GM12891 (cell line): ENCODE measurements around the gene CD69.
"Not testable (repeated sequence)": the region's sequence is repeated elsewhere in the genome, so short reads cannot be mapped to it uniquely, and the experiment has no call there.

ENCODE experiments used
- DNase-seq: peaks from one replicate; pipeline ENCODE4 v3.0.0; 2011; ENCODE audit warnings: low spot score; ENCODE audit not compliant: insufficient read length
- FAIRE-seq: peaks from 2 replicates; lab custom pipeline; 2011; peaks lifted over from hg19 to GRCh38; lab: Jason Lieb, UNC
- PAX5 ChIP-seq: IDR thresholded peaks from 2 replicates; pipeline ENCODE4 v1.6.1; 2011; ENCODE audit warnings: low read length, moderate library complexity, mild to moderate bottlenecking; ENCODE audit not compliant: insufficient read depth, severe bottlenecking
- POLR2A ChIP-seq: IDR thresholded peaks from 2 replicates; pipeline ENCODE4 v1.6.1; 2011; ENCODE audit warnings: low read depth, low read length, control low read depth
- POLR2AphosphoS5 ChIP-seq: IDR thresholded peaks from 2 replicates; pipeline ENCODE4 v1.6.1; 2011; ENCODE audit warnings: low read depth, low read length, control low read depth
- POU2F2 ChIP-seq: IDR thresholded peaks from 2 replicates; pipeline ENCODE4 v1.6.1; 2011; ENCODE audit warnings: low read depth, mild to moderate bottlenecking, control low read depth, low read length, moderate library complexity
- SPI1 ChIP-seq: IDR thresholded peaks from 2 replicates; pipeline ENCODE4 v1.6.1; 2011; ENCODE audit warnings: low read depth, low read length, control low read depth
- TAF1 ChIP-seq: IDR thresholded peaks from 2 replicates; pipeline ENCODE4 v1.6.1; 2011; ENCODE audit warnings: low read depth, low read length, control low read depth

Gene CD69

GRCh38 chr12:9751204-9752144 is 9.2 kb downstream of the CD69 start:
- peak; percentile 66 for FAIRE-seq
- DNase-seq, result no peak
- TF ChIP-seq TAF1, result no peak
- TF ChIP-seq PAX5, result no peak
- TF ChIP-seq SPI1, result no peak
- TF ChIP-seq POLR2AphosphoS5, result peak; percentile 76
- TF ChIP-seq POU2F2, result peak; percentile 73; the same call in 1 of the 2 replicates
- TF ChIP-seq POLR2A, result peak; percentile 66

DNA sequence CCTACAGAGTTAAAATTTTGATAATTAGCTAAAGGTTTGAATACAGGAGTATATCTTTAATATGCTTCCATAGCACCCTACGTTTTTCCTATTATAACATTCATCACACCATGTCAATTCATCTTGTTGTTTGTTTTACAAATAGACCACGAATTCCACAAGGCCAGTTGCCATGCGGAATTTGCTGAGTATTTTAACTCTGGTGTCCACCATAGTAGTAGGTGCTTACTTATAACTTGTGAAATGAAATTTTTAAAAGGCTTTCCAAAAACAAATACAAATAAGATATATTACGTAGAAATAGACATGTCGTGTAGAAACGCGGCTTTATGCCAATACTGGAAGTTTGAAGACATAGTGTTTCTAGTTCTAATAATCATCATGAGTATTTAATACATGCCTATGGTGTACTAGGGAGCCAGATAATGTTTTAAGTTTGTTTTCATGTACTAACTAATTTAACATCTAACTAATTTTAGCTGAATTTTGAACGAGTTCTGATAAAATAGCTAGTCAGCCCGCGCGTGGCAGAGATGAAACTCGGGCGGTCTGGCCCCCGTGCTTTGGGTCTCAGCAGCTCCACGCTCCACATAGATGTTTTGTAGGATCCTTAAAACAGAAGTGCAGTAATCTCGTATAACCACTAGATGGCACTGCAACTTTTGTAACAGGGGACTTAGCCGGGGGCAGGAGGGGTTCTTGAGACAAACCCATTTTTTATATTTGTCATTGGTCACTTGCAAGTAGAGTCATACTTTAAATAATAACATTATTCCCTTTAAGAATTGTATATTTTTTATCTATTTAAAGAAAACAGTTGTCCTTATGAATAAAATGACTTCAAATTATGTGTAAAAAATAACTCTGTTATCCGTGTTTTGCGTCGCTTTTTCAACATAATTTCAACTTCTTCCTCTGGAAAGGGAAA is 10.2 kb downstream of the CD69 start:
- DNase-seq (no peak), FAIRE-seq (peak; percentile 76)
- no peak for TF ChIP-seq TAF1
- TF ChIP-seq POLR2A, result no peak
- peak; percentile 49 for TF ChIP-seq SPI1
- no peak for TF ChIP-seq POU2F2
- TF ChIP-seq POLR2AphosphoS5, result no peak

DNA sequence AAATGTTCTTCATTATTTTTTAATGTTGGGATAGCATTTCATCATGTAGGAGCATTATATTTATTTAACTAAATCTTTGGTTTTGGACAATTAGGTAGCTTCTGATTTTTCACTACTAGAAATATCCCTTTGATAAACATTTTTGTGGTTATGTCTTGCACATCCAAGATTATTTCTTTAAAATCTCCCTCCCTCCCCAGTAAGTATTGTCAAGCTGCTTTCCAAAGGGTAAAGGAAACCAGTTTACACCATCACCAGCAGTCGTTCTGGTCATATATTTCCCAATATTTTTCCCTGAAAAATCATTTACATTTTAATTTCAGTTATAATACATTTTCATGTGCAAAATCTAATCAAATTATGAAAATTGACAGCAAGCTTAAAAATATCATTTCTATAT is 11.1 kb downstream of the CD69 start:
- DNase-seq, result no peak
- FAIRE-seq, result no peak
- TF ChIP-seq POU2F2 (no peak), POLR2A (no peak), PAX5 (no peak), POLR2AphosphoS5 (no peak), TAF1 (no peak), SPI1 (no peak)

GRCh38 chr12:9745199-9745598 is 15.5 kb downstream of the CD69 start:
- no peak for TF ChIP-seq POU2F2
- TF ChIP-seq POLR2AphosphoS5, result no peak
- no peak for TF ChIP-seq POLR2A
- no peak for TF ChIP-seq TAF1
- no peak for TF ChIP-seq SPI1
- TF ChIP-seq PAX5, result no peak
- DNase-seq (no peak), FAIRE-seq (no peak)

GRCh38 chr12:9742661-9743060 is 18.0 kb downstream of the CD69 start:
- TF ChIP-seq SPI1 (no peak), POU2F2 (no peak), POLR2AphosphoS5 (no peak), PAX5 (no peak), TAF1 (no peak), POLR2A (no peak)
- no peak for DNase-seq
- peak; percentile 83 for FAIRE-seq

- TF ChIP-seq POLR2A (no peak), POU2F2 (0 out of 2 replicates have a peak, but pooled peaks have one; percentile 70), TAF1 (no peak), POLR2AphosphoS5 (peak; percentile 36; the same call in 1 of the 2 replicates), PAX5 (no peak), SPI1 (peak; percentile 96)
- FAIRE-seq, result peak; percentile 84
Observed at GRCh38 chr12:9741726-9742125, 19.0 kb downstream of the CD69 start.

DNA sequence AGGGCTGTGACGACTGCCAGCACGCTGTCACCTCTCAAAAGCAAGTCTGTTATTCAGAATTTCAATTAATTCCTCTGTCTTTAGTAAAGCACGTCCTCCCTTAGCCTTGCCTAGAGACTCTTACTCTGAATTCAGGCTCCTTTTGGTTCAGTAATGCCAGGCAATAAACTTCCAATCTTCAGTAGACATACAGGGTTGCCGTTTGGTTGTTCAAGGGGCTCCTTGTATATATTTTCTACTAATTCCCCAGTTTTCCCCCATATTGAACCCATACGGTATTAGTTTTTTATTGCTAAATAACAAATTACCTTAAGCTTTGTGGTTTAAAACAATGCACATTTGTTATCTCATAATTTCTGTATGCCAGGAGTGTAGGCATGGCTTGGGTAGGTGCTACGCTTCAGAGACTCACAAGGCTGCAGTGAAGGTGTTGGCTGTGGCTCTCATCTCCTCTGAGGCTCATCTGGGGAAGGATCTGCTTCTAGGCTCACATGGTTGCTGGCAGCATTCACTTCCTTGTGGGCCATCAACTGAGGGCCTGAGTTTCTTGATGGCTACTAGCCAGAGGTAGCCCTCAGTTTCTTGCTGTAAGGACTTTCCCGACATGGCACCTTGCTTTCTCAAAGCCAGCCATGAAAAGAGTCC is 20.5 kb downstream of the CD69 start:
- no peak for FAIRE-seq
- TF ChIP-seq PAX5 (no peak), POU2F2 (no peak), POLR2AphosphoS5 (no peak), TAF1 (no peak), SPI1 (no peak), POLR2A (no peak)
- DNase-seq, result no peak

More at GRCh38 chr12:9741726-9742125, 19.0 kb downstream of the CD69 start:
- no peak for DNase-seq

DNA sequence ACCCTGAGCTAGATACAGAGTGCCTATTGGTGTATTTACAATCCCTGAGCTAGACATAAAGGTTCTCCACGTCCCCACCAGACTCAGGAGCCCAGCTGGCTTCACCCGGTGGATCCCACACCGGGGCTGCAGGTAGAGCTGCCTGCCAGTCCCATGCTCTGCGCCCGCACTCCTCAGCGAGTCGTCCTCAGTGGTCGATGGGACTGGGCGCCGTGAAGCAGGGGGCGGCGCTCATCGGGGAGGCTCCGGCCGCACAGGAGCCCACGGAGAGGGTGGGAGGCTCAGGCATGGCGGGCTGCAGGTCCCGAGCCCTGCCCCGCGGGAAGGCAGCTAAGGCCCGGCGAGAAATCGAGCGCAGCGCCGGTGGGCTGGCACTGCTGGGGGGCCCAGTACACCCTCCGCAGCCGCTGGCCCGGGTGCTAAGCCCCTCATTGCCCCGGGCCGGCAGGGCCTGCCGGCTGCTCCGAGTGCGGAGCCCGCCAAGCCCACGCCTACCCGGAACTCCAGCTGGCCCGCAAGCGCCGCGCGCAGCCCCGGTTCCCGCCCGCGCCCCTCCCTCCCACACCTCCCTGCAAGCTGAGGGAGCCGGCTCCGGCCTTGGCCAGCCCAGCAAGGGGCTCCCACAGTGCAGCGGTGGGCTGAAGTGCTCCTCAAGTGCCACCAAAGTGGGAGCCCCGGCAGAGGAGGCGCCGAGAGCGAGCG is 21.1 kb downstream of the CD69 start:
- not testable (repeated sequence) for FAIRE-seq, DNase-seq

DNA sequence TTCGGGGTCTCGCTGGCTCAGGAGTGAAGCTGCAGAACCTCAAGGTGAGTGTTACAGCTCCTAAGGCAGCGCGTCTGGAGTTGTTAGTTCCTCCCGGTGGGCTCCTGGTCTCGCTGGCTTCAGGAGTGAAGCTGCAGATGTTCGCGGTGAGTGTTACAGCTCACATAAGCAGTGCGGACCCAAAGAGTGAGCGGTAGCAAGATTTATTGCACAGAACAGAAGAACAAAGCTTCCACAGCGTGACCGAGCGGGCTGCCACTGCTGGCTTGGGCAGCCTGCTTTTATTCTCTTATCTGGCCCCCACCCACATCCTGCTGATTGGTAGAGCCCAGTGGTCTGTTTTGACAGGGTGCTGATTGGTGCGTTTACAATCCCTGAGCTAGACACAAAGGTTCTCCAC is 21.8 kb downstream of the CD69 start:
- FAIRE-seq, DNase-seq: not testable (repeated sequence)
